Measurements from ENCODE around the gene ROBO1.
"Not testable (repeated sequence)": the region's sequence is repeated elsewhere in the genome, so short reads cannot be mapped to it uniquely, and the experiment has no call there.

ROBO1 gene

DNA sequence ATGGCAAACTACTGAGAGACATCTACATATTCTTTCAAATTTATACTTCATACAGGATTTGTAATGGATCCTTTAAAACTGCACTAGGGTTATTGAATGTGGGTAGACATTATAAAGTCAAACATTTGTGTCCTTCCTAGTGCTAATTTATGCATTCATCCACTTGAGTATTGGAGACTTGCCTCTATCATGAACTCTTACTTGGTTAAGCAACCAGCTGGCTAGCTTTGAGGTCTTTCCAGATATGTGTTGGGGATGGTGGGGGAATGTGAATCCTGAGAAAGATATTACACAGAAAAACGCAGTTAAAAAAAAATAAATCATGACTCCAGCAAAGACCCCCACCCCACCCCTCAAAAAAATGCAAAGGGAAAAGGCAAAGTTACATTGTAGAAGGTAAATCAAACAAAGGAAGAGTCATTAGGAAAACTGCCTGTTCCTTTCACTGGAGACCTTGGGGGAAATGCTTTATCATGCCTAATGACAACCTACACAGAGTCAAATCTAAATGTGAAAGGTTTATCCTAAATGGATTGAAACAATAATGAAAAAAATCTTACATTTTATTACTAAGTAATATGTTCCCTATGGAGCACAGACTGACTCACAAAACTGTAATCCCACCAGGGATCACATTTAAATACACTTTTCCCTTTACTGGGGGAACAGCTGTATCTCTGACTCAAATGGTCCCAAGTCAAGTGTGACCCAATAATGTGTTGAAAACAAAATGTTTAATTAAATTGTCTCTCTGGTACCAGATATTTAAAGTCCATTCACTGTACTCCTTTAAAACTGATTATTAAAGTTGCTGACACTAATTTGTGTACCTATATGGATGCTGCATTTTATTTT lies 522.3 kb downstream of the ROBO1 start:
- DNase-seq (ENCODE audit: low read depth), result no peak

DNA sequence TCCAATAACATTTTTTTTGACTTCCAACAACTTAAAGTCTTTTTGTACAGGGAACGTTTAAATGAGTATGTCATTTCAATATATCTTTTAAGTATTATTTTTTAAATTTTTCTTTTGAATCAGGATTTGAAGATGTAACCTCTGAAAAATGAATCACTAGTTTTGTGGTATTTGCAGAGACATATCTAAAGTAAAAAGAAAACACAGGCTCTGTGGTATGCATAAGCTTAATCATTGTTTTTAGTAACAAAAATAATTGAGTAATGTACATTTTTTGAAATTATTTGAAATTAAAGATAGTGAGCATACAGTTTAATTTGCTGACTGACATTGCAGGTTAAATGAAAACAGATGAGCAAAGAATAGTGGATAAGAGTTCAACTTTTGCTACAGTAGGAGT lies 531.3 kb downstream of the ROBO1 start:
- no peak for DNase-seq (ENCODE audit: low read depth)

DNA sequence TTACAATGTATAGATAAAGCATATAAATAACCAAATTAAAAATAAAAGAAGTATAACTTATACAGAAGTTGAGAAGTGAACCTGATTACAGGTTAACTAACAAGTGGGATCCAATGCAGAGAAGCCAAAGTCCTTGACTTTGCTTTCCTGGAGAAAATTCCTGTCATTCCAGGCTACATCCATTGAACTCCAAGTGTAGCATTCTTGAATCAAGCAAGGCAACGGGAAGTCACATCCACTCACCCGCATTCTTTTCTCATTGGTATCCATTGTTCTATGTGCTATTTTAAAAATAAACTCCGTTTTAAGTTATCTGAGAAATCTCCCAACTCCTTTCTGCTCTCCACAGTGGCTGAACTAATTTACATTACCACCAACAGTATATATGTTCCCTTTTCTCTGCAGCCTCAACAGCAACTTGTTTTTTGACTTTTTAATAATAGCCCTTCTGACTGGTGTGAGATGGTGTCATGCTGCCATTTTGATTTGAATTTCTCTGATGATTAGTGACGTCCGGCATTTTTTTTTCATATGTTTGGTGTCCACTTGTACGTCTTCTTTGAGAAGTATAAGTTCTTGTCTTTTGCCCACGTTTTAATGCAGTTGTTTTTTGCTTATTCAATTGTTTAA lies 534.3 kb downstream of the ROBO1 start:
- no peak for DNase-seq (ENCODE audit: low read depth)

DNA sequence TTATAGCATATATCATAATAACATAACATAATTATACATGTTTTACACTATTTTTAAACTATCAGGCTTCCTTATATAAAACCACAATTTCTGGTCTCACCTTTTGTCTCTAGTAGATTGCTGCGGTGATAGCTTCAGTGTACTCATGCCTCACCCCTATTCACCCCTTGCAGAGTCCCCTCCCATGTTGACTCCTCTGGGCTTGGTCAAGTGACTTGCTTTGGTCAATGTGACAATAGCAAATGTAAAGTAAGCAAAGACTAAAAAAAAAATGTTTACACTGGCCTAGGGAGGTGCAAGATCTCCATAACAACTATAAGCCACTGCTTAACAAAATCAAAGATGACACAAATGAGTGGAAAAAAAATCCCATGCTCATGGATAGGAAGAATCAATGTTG lies 537.5 kb downstream of the ROBO1 start:
- DNase-seq (ENCODE audit: low read depth), result no peak

DNA sequence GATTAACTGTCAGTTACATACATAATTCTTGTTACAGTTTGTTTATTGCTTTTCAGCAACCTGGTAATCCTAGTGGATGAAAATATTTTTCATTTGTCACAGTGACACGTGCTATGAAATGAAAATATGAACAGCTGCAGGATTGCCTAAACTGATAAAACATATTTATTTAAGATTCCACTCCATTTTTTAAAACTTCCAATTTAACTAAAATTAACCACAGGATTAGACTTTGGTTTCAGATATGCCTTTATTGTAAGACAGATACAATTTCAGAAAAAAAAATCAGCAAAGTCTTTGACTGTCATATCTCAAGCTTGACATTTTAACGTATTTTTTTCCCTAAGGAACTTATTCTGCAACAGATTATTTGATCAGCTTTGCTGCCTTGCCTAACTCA lies 550.7 kb downstream of the ROBO1 start:
- DNase-seq (ENCODE audit: low read depth), result no peak

DNA sequence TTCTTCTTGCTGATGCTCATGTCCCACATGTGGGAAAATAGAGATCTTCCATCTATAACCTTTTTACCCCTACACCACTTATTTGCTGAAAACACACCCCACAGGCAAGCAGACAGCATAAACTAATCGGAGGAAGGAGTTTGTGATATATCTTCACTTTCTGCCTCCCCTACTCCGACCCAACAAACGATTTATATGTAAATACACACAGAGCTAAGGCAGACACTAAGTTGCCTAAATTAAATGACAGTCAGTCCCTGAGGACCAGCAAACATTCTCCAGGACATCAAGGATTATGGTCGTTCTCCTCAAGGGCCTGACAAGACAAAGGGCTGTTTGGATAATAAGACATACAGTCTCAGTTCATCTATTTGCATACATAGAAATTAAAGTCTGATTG lies 552.5 kb downstream of the ROBO1 start:
- DNase-seq (ENCODE audit: low read depth), result no peak

DNA sequence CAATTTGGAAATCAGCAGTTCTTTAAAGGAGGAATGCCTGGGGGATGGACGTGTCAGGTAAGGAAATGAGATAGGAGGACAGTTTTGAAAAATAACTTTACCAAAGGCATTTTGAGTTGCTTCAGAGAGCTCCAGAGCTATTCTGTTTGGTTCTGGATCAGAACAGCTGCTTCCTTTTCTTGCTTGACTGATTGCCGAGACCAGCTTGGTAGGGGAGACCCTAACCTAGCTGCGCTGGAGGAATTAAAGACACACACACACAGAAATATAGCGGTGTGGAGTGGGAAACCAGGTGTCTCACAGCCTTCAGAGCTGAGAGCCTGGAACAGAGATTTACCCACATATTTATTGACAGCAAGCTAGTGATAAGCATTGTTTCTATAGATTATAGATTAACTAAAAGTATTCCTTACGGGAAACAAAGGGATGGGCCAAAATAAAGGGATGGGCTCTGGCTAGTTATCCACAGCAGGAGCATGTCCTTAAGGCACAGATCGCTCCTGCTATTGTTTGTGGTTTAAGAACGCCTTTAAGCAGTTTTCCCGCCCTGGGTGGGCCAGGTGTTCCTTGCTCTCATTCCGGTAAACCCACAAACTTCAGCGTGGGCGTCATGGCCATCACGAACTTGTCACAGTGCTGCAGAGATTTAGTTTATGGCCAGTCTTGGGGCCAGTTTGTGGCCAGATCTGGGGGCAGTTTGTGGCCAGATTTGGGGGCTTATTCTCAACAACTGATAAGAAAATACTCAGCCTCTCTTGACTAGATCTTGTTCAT lies 556.0 kb downstream of the ROBO1 start:
- no peak for DNase-seq (ENCODE audit: low read depth)

DNA sequence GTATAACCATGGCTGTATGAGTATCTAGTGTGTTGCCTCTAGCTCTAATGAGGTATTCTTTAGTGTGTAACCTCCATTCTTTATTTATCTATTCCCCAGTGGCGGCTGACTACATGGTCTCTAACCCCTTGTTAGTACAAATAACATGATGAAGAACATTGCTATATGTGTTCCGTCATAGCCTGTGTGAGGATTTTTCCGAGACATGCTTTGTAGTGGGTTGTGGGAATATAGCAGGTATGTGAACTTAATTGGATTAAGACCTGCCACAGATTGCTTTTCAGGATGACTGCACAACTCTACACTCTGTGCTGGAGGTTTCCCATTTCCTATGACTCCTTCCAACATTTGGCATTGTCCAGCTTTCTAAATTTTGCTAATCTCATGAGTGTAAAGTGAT lies 563.4 kb downstream of the ROBO1 start:
- DNase-seq (ENCODE audit: low read depth), result no peak

DNA sequence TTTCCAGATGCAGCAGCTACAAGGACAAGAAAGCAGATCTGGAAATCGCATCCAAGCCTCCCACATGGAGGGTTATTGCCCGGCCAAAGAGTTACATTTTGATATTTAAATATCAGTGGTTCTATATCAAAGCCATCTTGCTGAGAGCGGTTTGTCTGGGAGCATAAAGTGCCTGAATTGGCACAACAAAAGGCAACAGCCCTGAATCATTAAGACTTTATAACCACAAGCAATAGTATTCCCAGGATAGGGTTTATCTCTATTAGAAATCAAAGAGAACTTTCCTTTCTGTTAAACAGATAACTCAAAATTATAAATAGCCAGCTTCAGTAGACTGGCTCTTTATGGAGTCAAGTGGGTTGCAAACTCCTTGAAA lies 564.7 kb downstream of the ROBO1 start:
- no peak for DNase-seq (ENCODE audit: low read depth)

DNA sequence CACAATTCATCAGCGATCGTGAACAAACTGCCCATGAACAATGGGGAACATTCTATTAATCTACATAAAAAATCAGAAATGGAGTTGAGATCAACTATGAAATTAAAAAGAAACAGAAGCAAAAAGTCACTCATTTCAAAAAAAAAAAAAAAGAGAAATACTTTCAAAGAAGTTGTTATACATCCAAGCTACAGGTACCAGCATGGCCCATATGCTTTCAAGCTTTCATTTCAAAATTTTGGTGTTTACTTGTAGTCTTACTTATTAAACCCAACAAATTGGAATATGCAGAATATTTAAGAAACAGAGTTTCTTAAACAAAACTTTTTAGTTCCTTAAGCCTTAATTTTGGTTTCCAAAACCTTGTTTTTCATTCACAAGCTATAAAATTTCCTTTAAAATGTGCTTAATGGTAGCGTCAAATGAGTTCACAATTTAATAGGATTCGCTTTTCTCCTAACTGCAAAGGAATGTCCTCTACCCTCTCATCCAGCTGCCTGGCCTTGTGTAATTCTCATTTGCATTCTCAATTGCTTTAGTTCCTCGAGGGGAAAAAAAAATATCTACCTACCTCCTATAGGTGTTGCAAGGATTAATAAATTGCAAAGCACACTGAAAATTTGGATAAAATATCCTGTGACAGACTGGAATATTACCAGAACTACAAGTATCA lies 565.2 kb downstream of the ROBO1 start:
- no peak for DNase-seq (ENCODE audit: low read depth)

DNA sequence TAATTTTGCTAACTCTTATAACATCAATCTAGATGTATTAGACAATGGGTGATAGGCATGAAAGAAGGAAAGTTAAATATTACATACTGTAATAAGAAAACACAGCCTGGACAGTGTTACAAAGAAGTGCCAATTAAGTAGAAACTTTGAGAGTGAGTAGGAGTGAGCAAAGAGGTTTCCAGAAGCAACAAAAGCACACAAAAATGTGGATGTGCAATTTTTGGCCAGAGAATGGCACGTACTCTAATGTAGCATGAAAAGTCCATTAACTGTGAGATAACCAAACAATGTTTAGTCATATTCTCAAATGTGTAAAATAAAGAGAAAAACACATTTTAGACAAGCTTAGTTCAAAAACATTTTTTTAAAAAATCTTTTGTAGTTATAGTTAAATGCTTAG lies 567.3 kb downstream of the ROBO1 start:
- DNase-seq (ENCODE audit: low read depth), result no peak

DNA sequence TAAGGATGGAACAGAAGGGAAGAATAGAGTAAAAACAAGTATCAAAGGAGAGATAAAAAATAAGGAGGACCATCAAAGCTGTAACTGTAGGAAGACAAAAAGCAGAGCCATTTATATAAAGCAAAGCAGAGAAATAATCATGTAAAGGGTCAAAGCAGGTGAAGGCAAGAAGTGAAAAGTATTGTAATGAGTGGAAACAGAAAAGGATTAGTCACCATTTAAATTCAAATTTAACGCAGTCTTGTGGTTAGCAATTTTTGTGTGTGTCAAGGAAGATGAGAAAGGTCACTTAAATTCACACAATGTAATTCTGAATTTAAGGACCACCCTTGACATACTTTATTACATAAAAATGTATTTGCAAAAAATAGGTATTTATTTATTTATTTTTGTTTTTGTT lies 567.8 kb downstream of the ROBO1 start:
- DNase-seq (ENCODE audit: low read depth), result no peak

DNA sequence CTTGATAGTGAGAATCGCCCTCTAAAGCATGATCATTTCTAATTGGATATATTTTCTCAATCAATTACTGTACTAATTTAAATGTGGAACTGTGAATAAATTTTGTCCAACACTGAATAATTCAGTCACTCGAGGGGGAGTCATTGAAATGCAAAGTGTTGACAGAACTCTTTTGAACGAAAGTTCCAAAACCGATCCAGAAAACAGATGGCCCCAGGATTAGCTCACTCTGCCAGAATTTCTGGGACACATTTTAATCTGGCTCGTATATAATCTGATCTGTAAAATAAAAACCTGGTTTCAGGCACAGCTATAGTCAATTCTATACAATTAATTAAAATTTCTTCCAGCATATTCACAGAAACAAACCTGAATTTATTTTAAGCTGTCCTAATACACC lies 580.4 kb downstream of the ROBO1 start:
- no peak for DNase-seq (ENCODE audit: low read depth)

DNA sequence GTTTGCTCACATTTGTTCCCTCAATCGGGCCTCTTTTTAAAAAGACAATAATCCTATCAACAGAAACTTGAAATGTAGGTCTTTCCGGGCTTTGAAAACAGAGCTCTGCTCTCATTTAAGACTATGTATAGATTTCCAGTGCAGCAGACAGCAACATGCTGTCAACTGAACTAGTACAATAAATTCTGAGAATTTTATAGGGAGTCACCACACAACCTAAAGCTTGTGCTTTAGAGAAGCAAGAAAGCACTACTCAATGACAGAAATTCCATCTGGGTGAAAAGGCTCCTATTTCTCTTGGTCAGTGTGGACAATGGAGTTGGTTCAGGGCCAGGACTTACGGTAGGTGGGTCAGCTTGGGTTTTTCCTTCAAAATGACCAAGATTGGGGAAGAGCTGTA lies 583.5 kb downstream of the ROBO1 start:
- no peak for DNase-seq (ENCODE audit: low read depth)

DNA sequence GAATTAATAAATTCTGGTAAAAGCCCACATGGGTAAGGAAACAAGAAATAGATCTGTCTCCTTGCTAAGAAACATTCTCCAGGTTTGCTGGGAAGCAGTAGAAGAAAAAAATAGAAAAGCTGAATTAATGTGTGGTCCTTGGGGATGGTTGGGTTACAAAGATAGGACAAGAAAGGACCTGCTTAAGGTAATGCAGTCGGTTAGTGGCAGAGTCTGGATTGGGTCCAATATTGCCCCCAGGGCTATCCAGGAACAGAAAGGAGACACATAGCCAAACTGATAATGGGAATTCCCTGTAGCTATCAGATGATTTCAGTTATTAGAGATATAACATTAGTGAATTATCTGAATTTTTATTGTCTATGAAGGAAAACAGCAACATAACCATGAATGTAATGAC lies 584.3 kb downstream of the ROBO1 start:
- DNase-seq (ENCODE audit: low read depth), result no peak

DNA sequence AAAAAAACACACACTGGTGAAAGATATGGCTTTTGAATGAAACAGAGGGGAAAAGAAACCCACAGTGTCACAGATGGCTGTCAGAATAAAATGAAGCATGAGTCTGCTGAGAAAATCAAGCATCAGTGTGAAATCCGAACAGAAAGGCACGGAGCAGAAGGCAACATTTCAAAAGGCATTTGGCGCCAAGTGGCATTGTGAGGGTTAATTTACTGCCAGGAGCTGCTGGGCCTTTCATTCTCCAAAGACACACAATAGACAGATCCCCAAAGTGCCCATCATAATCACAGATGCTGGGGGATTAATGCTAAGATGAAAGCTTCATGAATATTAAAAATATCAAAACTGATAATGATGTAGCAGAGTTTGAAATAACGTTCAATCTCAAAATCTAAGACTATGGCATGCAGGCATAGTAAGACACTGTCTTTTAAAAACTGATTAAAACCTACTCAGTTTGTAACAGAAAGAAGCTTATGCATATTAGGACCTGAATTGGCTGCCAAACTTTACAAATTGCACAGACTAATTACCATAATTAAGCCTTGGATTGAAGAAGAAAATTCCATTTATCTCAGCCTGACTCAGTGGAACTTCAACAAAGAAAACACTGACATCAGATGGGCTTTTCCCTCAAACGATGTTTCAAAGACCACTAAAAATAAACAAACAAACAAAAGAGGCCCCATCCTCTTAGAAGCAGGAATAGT lies 589.2 kb downstream of the ROBO1 start:
- DNase-seq (ENCODE audit: low read depth), result no peak

DNA sequence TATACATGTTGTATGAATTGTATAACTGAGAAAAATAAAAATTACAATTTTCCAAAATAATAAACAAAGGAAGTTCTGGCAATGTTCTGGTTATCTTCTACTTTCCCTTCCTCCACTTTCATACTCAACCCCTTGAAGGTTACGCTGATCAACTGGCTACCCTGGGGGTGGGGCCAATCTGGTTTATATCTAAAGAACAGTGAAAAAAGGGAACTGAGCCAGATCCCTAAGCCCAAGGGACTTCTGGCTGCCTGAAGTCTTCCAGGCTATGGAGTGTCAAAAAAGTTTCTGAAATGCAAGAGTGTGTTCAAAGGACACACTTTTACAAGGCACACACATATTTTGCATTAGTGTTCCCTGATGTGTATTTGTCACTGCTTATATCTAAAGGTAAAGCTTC lies 591.9 kb downstream of the ROBO1 start:
- no peak for DNase-seq (ENCODE audit: low read depth)

DNA sequence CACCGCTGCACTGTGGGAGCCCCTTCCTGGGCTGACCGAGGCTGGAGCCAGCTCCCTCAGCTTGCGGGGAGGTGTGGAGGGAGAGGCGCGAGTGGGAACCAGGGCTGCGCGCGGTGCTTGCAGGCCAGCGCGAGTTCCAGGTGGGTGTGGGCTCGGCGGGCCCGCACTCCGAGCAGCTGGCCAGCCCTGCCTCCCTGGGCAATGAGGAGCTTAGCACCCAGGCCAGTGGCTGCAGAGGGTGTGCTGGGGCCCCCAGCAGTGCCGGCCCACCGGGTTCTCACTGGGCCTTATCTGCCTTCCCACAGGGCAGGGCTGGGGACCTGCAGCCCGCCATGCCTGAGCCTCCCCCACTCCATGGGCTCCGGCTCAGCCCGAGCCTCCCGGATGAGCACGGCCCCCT lies 594.5 kb downstream of the ROBO1 start:
- not testable (repeated sequence) for DNase-seq (ENCODE audit: low read depth)

DNA sequence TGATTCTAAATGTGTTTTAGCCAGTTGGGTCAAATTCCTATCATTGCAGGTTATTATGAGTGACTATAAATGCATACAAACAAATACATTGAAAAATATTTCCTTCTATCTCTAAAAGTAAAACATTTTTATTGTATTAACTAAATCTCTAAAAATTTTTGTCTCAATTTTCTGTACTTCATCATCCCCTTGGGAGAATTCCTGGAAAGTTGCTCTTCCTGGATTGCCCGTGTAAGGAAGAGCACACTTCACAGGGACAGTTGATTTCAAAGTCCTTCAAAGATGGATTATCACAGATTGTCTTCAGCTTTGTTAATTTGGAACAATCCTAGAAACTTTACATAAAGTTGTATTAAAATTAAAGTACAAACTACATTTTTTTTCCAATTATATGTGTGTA lies 595.6 kb downstream of the ROBO1 start:
- no peak for DNase-seq (ENCODE audit: low read depth)

DNA sequence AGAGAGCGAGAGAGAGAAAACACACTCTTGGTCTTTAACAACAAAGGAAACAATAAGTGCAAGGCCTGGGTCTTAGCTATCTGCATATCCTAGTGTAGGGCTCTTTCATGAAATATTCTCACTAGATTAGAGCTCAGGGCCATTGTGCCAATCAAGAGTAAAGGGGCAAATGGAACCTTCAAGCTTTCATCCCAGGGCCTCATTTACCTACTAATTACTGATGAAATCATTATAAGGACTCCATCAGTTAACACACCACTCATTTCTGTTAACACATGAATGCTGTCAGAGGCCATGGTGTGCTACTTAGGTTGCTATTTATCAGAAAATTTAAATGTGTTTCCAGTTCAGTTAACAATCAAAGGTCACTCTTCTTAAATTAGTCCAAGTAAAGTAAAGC lies 597.8 kb downstream of the ROBO1 start:
- DNase-seq (ENCODE audit: low read depth), result no peak

DNA sequence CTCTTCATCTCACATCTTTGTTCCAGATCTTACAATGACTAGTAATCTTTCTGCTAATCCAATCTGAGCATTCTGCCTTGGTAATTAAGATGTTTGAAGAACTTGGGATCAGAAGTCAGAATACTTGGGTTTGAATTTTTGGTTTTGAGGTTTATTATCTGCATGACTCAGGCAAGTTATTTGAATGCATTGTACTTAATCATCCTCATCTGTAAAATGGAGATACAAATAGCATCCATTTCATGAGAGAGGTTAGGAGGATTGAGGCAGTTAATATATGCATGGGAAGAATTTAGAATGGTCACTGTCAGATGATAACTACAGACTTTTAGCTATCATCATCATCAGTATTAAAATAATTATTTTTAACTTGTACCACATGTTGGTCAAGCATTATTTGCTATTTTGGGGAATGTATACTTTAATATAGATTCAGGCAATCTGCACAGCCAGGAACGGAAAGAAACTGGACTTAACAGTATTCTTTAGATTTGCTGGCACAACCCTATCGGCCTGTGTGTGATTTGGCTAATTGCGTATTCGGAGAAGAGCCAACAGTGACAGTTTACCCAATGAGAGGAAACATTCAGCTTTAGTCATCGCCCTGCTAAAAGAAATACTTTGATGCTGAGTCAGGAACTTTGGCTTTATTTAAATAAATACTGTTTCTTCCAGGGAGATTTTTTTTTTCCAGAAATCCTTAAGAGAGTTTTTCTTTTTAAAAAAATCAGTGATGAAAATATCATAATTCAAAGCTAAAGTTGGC lies 600.0 kb downstream of the ROBO1 start:
- no peak for DNase-seq (ENCODE audit: low read depth)
